Subcutaneous abdominal adipose tissue (tissue), 5 donors: ENCODE data around the gene LIMK1.
"Not testable (repeated sequence)": the region's sequence is repeated elsewhere in the genome, so short reads cannot be mapped to it uniquely, and the experiment has no call there.

Source experiments
- H3K27ac ChIP-seq: one replicate; pipeline ENCODE4 v1.7.0; 2013; ENCODE audit warnings: low read depth, mild to moderate bottlenecking, inconsistent platforms, low read length, moderate library complexity
- H3K27me3 ChIP-seq, 5 donors: one replicate each; pipeline ENCODE4 v1.7.0; 2013; ENCODE audit warnings: low read length in 5 of 5, inconsistent platforms in 1 of 5; ENCODE audit not compliant: control insufficient read depth in 5 of 5, insufficient read depth in 4 of 5
- H3K36me3 ChIP-seq, 5 donors: one replicate each; pipeline ENCODE4 v1.7.0; 2013; ENCODE audit warnings: low read length in 5 of 5; ENCODE audit not compliant: control insufficient read depth in 5 of 5, insufficient read depth in 5 of 5
- H3K4me1 ChIP-seq, 5 donors: one replicate each; pipeline ENCODE4 v1.7.0; 2013; ENCODE audit warnings: low read length in 5 of 5, mild to moderate bottlenecking in 3 of 5, moderate library complexity in 1 of 5; ENCODE audit not compliant: control insufficient read depth in 5 of 5, insufficient read depth in 5 of 5
- H3K4me3 ChIP-seq, 5 donors: one replicate each; pipeline ENCODE4 v1.7.0; 2013; ENCODE audit warnings: low read length in 5 of 5, low read depth in 1 of 5
- H3K9ac ChIP-seq, 5 donors: one replicate each; pipeline ENCODE4 v1.7.0; 2013; ENCODE audit warnings: low read length in 5 of 5, mild to moderate bottlenecking in 4 of 5, moderate library complexity in 3 of 5
- H3K9me3 ChIP-seq, 5 donors: one replicate each; pipeline ENCODE4 v1.7.0; 2013; ENCODE audit warnings: low read length in 5 of 5; ENCODE audit not compliant: control insufficient read depth in 5 of 5
- donor health status: healthy.
- donor health status: healthy.
- donor health status: healthy.
- donor health status: healthy.
- donor health status: healthy.

The LIMK1 gene

DNA sequence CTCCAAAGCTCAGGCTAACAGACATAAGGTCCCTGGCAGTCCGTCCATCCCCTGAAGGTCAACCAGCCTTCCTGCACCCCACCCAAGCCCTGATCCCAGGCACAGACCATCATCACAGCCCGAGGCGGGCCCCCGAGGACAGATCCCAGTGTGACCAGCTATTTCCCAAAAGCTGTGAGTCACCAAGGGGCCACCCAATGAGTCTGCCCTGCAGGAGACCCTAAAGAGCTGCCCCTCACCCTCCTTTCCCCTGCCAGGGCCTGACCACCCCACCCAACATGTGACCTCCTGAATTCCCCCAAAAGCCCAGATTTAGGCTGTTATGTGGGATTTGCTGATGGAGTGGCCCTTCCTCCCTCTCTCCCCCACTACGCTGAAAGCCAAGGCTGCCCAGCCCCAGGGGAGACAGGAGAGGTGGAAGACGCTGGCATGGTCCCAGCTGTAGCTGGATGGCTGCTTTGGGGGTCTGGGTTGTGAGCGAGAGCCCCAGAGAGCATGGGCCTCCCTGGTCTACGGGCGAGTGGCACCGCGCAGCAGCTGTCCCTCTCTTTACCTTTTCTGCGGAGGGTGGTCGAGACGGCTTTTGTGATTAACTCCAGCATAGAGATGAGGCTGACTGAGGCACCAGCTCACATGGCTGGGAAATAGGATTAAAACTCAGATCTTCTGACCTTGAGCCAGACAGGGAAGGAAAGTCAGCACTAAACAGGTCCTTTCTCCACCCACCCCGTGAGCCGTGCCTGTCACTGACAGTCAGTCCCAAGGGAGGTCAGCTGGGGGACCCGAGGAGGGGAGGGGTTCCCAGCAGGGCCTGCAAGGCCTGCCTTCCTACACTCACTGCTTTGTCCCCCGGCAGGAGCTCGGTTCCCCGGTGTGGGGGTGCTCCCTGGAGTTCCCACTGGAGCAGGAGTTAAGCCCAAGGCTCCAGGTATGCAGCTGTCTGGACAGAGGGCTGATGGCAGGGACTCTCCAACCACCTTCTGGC, 38.9 kb upstream of the LIMK1 start:
- Histone ChIP-seq H3K4me1 (peaks cover 0 to 31% (median 26%) of the 10 kb centered on the region in 5 donors), H3K36me3 (peaks cover 12 to 82% (median 54%) of the 10 kb centered on the region in 5 donors), H3K9me3 (no peaks in the 10 kb centered on the region), H3K27ac (no peak overlapping the region), H3K4me3 (no peak overlapping the region), H3K9ac (peak overlapping the region in 1 of 5 donors; percentile 15), H3K27me3 (no peaks in the 10 kb centered on the region)

GRCh38 chr7:74046581-74046980, 37.0 kb upstream of the LIMK1 start:
- H3K27me3 ChIP-seq, H3K4me3 ChIP-seq, H3K27ac ChIP-seq, H3K9me3 ChIP-seq, H3K9ac ChIP-seq: not testable (repeated sequence)
- Histone ChIP-seq H3K36me3 (peaks cover 16 to 82% (median 57%) of the 10 kb centered on the region in 5 donors), H3K4me1 (peaks cover 0 to 17% (median 14%) of the 10 kb centered on the region in 5 donors)

DNA sequence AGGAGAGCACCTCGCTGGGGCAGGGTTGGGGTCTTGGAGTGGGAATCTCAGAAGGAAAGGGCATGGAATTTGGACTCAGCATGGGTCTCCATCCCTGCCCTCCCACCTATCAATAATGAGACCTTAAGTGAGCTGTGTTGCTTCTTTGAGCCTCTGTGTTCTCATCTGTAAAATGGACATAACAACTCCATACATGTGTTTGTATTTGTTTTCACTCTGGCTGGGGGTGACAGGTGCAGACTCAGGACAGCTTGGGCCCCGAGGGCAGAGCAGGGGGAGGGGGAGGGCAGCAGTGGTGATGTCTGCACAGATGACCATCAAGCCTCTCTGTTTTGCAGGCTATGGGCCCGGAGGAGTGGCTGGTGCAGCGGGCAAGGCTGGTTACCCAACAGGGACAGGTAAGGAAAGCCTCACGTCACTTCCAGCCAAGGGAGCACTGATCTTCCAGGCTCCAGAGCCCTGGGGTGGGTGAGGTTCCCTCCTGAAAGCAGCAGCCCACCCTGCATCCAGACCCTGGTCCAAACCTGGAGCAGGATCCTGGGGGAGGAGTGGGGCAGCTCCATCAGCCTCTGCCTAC, 35.7 kb upstream of the LIMK1 start:
- H3K9ac ChIP-seq: no peak overlapping the region
- H3K27me3 ChIP-seq: no peaks in the 10 kb centered on the region
- H3K4me3 ChIP-seq: no peak overlapping the region
- H3K27ac ChIP-seq: no peak overlapping the region
- peaks cover 16 to 91% (median 64%) of the 10 kb centered on the region in 5 donors for H3K36me3 ChIP-seq
- H3K9me3 ChIP-seq: no peaks in the 10 kb centered on the region
- peaks cover 0 to 9% (median 6%) of the 10 kb centered on the region in 5 donors for H3K4me1 ChIP-seq

DNA sequence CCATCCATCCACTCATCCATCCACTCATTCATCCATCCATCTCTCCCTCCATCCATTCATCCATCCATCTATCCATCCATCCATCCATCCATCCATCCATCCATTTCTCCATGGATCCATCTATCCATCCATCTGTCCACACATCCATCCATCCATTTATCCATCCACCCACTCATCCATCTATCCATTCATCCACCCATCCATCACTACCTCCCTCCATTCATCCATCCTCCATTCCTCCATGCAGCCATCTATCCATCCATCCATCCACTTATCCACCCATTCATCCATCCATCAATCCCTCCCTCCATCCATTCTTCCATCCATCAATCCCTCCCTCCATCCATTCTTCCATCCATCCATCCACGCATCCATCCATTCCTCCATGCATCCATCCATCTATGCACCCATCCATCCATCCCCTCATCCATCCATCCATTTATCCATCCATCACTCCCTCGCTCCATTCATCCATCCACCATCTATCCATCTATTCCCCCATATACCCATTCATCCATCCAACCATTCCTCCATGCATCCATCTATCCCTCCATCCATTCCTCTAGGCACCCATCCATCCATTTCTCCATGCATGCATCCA, 34.5 kb upstream of the LIMK1 start:
- H3K36me3 ChIP-seq: peaks cover 16 to 94% (median 70%) of the 10 kb centered on the region in 5 donors
- H3K9me3 ChIP-seq: no peaks in the 10 kb centered on the region
- H3K9ac ChIP-seq: no peak overlapping the region
- H3K4me1 ChIP-seq: peaks cover 0 to 2% (median 0%) of the 10 kb centered on the region in 5 donors
- H3K4me3 ChIP-seq: no peak overlapping the region
- no peaks in the 10 kb centered on the region for H3K27me3 ChIP-seq
- no peak overlapping the region for H3K27ac ChIP-seq

DNA sequence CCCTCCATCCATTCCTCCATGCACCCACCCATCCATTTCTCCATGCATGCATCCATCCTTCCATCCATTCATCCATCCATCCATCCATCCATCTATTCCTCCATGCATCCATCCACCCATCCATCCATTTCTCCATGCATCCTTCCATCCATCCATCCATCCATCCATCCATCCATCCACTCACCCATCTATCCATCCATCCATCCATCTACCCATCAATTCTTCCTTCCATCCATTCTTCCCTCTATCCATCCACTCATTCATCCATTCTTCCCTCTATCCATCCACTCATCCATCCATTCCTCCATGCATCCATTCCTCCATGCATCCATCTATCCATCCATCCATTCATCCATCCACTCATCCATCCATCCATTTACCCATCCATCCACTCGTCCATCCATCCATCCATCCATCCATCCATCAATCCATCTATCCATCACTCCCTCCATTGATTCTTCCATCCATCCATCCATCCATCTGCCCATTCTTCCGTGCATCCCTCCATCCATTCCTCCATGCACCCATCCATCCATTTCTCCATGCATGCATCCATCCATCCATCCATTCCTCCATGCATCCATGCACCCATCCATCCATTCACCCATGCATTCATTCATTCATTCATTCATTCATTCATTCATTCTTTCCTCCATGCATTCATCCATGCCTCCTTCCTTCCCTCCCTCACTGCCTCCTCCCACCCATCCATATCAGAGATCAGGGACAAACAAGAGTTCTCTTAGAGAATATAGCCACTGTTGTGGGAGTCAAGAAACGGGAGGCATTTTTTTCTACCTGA, 33.4 kb upstream of the LIMK1 start:
- Histone ChIP-seq H3K27ac (no peak overlapping the region), H3K4me3 (no peak overlapping the region), H3K27me3 (no peaks in the 10 kb centered on the region), H3K36me3 (peaks cover 16 to 92% (median 72%) of the 10 kb centered on the region in 5 donors), H3K9me3 (no peaks in the 10 kb centered on the region), H3K9ac (no peak overlapping the region), H3K4me1 (peaks cover 0 to 2% (median 0%) of the 10 kb centered on the region in 5 donors)

DNA sequence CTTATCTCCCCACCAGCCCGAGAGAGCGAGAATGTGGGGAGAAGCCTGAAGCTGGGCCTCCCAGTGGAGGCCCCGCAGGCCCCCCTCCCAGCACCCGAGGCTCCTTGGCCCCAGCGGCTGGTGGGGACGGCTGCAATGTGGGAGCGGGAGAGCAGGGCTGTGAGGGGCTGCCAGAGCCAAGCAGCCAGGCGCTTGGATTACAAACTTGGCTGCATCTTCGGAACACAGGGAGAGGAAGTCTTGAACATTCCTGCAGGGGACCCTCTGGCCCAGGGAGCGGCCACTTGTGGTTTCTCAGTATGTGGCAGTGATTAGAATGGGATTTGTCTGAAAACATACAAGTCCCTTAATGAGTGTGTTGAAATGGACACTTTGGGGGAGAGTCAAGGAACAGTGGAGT, 32.4 kb upstream of the LIMK1 start:
- H3K4me1 ChIP-seq: no peaks in the 10 kb centered on the region
- H3K9ac ChIP-seq: no peak overlapping the region
- H3K9me3 ChIP-seq: no peaks in the 10 kb centered on the region
- no peak overlapping the region for H3K4me3 ChIP-seq
- no peak overlapping the region for H3K27ac ChIP-seq
- no peaks in the 10 kb centered on the region for H3K27me3 ChIP-seq
- peaks cover 16 to 86% (median 70%) of the 10 kb centered on the region in 5 donors for H3K36me3 ChIP-seq

GRCh38 chr7:74051629-74052410, 31.8 kb upstream of the LIMK1 start:
- no peaks in the 10 kb centered on the region for H3K9me3 ChIP-seq
- peaks cover 16 to 86% (median 71%) of the 10 kb centered on the region in 5 donors for H3K36me3 ChIP-seq
- no peaks in the 10 kb centered on the region for H3K4me1 ChIP-seq
- no peak overlapping the region for H3K4me3 ChIP-seq
- no peak overlapping the region for H3K9ac ChIP-seq
- no peak overlapping the region for H3K27ac ChIP-seq
- H3K27me3 ChIP-seq: no peaks in the 10 kb centered on the region

DNA sequence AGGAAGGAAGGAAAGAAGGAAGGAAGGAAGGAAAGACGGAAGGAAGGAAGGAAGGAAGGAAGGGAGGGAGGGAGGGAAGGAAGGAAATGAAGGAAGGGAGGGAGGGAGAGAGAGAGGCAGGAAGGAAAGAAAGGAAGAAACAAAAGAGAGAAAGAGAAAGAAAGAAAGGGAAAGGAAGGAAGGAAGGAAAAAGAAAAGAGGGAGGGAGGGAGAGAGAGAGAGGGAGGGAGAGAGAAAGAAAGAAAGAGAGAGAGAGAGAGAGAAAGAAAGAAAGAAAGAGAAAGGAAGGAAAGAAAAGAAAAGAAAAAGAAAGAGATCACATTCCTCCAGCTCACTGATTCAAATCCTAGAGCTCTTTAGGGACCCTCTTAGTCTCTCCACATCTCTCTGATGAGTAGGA, 31.0 kb upstream of the LIMK1 start:
- H3K36me3 ChIP-seq: peaks cover 16 to 81% (median 67%) of the 10 kb centered on the region in 5 donors

GRCh38 chr7:74053589-74054186, 29.9 kb upstream of the LIMK1 start:
- Histone ChIP-seq H3K9ac (no peak overlapping the region), H3K27ac (no peak overlapping the region), H3K27me3 (no peaks in the 10 kb centered on the region), H3K4me1 (no peaks in the 10 kb centered on the region), H3K4me3 (no peak overlapping the region), H3K9me3 (no peaks in the 10 kb centered on the region), H3K36me3 (peaks cover 13 to 81% (median 57%) of the 10 kb centered on the region in 5 donors)

More for the DNA sequence above, 31.0 kb upstream of the LIMK1 start:
- Histone ChIP-seq H3K27ac (no peak overlapping the region), H3K9ac (no peak overlapping the region), H3K27me3 (no peaks in the 10 kb centered on the region), H3K9me3 (no peaks in the 10 kb centered on the region), H3K4me1 (no peaks in the 10 kb centered on the region), H3K4me3 (no peak overlapping the region)
